GM21619 (cell line): ENCODE data around the gene TSHZ3.

ENCODE experiments used
- ATAC-seq: cut with Tn5 transposase; IDR thresholded peaks from one replicate; pipeline ENCODE4 v1.9.1; 2021; ENCODE audit not compliant: unreplicated experiment

TSHZ3 gene

DNA sequence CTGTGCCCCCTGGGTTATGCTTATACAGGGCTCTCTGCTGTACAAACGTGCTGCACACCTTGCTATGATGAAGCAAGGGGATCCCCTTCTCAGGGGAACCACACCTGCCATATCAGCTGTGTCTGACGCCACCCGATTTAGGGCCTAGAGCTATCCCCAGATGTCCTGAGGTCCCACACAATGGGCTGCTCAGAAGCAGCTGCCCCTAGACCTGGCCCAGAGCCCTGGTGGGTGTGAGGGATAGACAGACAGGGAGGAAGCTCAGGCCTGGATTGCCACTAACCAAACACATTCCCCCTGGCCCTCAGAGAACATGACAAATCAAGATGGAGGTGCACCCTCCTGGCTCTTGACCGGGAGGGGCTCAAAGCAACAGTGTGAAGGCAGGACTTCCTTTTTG, 59.3 kb downstream of the TSHZ3 start:
- ATAC-seq: no peak

GRCh38 chr19:31289381-31289880, 59.8 kb downstream of the TSHZ3 start:
- ATAC-seq: no peak

DNA sequence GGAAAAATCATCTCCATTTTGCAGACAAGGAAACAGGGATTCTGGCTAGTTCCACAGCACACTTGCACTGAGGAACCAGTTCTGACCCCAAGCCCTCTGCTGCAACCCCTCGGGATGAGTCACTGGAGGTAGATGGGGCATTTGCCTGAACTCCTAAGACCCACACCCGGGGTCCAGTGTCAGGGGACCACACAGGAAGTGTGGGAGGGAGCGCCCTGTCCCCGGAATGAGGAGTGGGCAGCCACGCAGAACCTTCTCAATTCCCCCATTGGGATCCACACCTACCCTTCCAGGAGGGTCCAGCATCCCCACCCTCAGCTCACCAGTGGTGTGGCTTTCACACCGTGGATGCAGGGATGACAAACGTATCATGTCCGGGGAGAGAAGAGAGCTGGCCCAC, 62.7 kb downstream of the TSHZ3 start:
- ATAC-seq: no peak

DNA sequence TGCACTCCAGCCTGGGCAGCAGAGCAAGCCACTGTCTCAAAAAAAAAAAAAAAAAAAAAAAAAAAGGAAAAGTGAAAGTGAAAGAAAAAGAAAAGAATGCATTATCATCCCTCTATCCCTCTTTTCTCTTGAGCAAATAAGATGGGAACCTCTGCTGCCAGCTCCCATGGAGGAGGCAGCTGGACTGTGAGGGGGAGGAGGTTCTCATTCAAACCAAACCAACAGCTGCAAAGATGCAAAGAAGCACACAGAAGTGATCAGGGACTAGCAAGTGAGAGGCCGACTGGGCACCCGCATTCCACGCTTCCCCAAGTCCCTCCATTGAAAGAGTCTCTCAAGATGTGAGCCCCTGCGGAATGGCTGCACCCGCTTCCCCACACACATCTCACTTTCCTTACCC, 63.5 kb downstream of the TSHZ3 start:
- no peak for ATAC-seq

DNA sequence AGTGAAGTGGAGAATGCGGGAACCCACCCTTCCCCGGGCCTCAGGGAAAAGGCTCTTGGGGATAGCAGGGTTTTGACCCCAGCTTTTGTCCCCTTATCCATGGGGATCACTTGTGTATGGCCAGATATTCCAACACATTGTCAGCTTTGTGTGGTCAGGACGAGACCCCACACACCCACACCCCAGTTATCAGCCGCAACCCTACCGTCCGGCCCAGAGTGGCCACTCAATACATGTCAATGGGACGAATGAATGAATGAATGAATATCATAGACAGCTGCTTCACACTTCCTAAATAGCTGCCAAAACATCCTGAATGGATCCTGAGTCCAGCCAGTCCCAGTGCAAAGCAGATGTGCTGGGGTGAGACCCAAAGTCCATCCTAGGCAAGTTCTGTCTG, 64.6 kb downstream of the TSHZ3 start:
- ATAC-seq: no peak

DNA sequence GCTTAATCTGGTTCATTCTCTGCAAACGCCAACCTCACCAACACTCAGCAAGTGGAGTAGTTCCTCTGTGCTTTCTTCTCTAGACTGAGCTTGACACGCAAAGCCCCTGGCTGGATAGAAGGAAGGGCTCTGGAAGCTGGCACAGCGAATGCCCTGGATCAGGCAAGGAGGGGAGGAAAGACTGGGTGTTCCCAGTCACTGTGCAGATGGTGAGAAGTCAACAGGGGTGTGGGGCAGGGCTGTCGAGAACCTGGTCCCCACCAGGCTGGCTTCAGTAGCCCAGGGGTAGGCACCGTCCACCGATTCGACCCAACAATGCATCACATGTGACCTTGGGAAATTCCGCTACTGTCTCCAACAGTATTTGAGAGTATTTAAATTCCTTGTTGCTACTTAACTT, 65.5 kb downstream of the TSHZ3 start:
- ATAC-seq: no peak

GRCh38 chr19:31282346-31282745, 66.9 kb downstream of the TSHZ3 start:
- no peak for ATAC-seq

GRCh38 chr19:31280287-31281006, 68.8 kb downstream of the TSHZ3 start:
- ATAC-seq: no peak

GRCh38 chr19:31279436-31279765, 69.8 kb downstream of the TSHZ3 start:
- no peak for ATAC-seq

DNA sequence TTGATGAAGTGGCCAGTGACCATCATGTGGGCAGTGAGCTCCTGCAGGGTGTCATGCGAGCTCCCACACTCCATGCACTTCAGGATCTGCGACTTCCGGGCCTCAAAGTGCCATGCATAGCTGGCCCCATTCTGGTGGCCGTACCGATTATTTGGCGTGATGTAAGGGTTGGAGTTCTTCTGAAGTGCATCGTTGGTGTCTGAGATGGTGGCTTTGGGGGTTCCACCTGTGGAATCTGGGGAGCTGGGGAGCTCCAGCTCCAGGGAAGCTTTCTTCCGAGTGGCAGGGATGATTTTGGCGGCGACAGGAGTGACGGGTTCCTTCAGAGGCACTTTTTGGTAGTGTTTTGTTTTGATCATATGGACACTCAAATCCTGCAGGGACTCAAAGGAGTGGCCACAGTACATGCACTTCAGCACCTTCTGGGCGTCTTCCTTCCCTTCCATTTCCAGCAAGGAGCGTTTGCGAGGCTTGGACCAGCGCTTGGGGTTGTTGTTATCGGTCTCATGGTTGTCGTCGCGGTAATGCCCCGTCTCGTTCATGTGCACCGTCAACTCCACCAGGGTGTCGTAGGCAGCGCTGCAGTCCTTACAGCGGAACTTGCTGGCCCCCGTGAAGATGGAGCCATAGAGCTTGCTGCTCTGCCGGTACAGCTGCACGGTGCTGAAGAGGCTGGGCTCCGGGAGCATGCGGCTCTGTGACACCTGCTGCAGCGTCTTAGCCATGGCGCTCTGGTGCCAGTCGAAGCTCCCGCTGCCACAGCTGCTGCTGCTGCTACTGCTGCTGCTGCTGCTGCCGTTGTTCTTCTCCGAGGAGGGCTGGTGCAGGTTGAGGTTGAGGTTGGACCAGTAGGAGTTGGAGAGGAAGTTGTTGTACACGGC, 70.4 kb downstream of the TSHZ3 start:
- ATAC-seq: no peak

DNA sequence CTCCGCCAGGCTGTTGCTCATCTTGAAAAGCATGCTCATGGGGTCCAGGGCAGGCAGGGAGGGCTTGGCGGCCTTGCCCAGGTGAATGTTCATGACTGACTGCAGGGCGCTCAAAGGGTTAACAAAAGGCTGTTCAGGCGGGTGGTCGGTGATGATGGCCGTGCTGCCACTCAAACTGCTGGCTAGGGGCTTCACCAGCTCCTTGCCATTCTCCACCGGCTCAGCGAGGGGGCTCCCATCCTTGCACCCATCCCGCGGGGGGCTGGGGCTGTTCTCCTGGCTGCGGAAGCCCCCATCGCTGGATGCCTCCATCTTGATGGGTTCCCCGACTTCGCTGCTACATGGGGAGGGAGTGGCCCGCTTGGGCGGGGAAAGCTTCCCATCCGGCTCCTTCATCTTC, 71.7 kb downstream of the TSHZ3 start:
- ATAC-seq: no peak

GRCh38 chr19:31276831-31277230, 72.4 kb downstream of the TSHZ3 start:
- no peak for ATAC-seq

DNA sequence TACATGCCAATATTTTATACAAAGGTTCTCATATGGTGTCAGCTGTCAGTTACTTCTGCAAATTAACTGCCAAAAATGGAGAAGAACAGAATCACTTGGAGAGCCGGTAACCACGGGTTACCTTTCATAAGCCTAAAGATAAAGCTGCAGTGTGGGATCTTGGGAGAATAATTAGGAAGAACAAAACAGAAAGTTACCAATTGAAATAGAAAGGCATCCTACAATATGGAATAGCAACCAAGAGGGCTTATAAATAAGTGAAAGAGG, 74.2 kb downstream of the TSHZ3 start:
- ATAC-seq: no peak

DNA sequence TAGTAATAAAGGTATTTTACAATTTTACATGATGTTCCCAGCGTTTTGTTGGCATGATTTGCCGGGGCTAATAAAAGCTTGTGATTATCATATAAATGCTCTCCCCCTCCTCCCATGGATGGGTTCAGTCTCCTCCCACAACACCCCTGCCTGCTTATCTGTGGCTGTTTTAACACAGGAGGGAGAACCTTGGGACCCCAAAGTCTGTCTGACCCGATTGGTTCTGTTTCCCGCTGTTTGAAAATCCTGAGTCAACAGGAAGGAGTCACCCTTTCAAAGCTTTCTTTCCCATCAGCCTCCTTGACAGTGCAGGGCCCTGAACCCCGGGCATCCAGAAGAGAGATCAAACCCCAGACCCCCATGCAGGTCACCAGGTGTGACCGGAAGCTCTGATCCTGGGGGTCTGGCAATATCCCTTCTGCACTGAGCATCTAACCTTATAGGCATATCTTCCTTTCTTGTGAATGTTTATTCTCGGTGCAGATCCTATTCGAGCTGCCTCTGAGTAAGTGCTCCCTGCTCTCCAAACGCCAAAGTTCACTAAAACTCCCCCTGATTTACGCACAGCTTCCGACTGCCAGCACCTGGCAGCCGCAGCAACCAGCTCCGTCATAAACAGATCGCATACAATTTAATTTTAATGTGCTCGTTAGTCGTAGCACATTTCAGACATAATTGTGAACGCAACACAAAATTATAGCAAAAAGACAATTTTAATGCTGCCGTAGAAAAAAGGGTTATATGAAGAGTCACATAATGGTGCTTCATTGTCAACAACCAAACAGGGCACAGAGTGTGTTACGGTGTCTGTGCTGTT, 74.8 kb downstream of the TSHZ3 start:
- no peak for ATAC-seq

- ATAC-seq: no peak
Observed at GRCh38 chr19:31272583-31273106, 76.6 kb downstream of the TSHZ3 start.

- no peak for ATAC-seq
Observed at GRCh38 chr19:31271306-31271911, 77.8 kb downstream of the TSHZ3 start.

GRCh38 chr19:31270897-31271296, 78.3 kb downstream of the TSHZ3 start:
- no peak for ATAC-seq

- ATAC-seq: no peak
Observed at GRCh38 chr19:31269425-31270127, 79.7 kb downstream of the TSHZ3 start.

DNA sequence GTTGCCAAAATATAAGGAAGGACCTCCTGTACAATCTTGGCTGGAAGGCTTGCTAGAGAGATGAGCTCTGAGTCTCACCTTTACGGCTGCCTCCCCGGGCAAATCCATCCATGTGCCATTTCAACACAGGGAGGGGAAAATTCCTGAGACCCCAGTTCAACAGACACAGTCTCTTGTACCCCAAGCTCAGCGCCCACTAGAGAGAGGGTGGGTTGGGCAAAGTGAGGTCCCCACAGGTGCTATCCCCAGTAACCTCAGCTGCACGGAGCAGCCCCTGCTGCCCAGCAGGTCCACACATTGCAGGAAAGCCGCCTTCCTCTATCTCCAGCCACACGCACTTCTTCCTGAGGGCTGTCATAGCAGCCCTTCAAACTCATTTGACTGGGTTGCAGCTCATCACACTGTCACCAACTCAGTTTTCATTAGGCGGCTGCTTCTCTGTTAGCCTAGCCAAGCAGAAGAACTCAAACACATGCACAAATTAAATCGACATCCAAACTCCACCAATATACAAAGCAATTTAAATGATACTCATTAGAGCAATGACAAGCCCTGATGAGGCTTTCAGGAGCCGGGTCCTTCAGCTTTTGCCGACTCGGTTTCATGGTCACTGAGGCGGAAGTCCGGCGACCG, 80.4 kb downstream of the TSHZ3 start:
- no peak for ATAC-seq

DNA sequence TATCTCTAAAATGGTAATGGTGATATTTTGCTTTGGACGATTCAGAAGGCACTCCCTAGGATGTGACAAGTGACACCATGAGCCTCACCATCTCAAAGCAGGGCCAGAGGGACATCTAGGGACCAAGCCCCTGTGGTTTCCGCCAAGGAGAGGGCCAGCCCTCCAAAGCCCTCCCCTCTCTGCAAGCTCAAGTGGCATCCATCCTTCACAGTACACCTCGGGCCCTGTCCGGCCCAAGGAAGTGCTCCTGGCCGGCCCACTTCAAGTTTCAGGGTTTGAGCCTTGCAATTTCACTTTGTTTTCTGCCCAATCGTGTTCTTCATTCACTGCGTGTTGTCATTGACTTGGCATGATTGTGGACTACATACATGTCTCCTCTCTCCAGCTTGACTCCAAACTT, 82.5 kb downstream of the TSHZ3 start:
- ATAC-seq: no peak
